Activated CD4-positive, alpha-beta memory T cell treated with anti-CD3 and anti-CD28 coated beads, Interleukin-2, amount 10 ng/mL, durations not matched to agents 7 days and 5 days (primary cell): Measurements from ENCODE around the gene TXNDC11. TPM values are rescaled to one million over a fixed set of nuclear protein-coding genes. Genes with fewer than 3 reads are reported as not detected.

ENCODE experiments used
- CTCF ChIA-PET: fragments of 350-600 bp; sonication (Branson Sonifier 250); formaldehyde crosslinking; loops from one replicate; lab custom pipeline; 2021; ENCODE audit warnings: antibody characterized with exemption, inconsistent platforms; lab: Charles Lee
- POLR2A ChIA-PET: fragments of 350-600 bp; sonication (Branson Sonifier 250); formaldehyde crosslinking; loops from one replicate; lab custom pipeline; 2021; ENCODE audit warnings: antibody characterized with exemption; lab: Charles Lee
- DNase-seq: peaks from one replicate; pipeline ENCODE4 v3.0.0-alpha.2; 2020
- H3K27ac Mint-ChIP-seq: one replicate; pipeline ENCODE4 v1.8.0; 2021; ENCODE audit warnings: mild to moderate bottlenecking, mixed read lengths
- H3K27me3 Mint-ChIP-seq: one replicate; pipeline ENCODE4 v1.8.0; 2021; ENCODE audit warnings: mixed read lengths
- H3K36me3 Mint-ChIP-seq: one replicate; pipeline ENCODE4 v1.8.0; 2021; ENCODE audit warnings: low read depth, mixed read lengths
- H3K4me1 Mint-ChIP-seq: one replicate; pipeline ENCODE4 v1.8.0; 2021; ENCODE audit warnings: mixed read lengths
- H3K4me3 Mint-ChIP-seq: one replicate; pipeline ENCODE4 v1.8.0; 2021; ENCODE audit warnings: mild to moderate bottlenecking, mixed read lengths
- H3K9me3 Mint-ChIP-seq: one replicate; pipeline ENCODE4 v1.8.0; 2021; ENCODE audit warnings: mixed read lengths
- total RNA-seq, 2 experiments: library from RNA; stranded (reverse); gene quantifications; one replicate each; pipeline ENCODE4 v1.2.3, GENCODE V29; 2021

The TXNDC11 gene
- total RNA-seq, 2 experiments from 2014 or later, result 45.3 to 46.6 TPM

DNA sequence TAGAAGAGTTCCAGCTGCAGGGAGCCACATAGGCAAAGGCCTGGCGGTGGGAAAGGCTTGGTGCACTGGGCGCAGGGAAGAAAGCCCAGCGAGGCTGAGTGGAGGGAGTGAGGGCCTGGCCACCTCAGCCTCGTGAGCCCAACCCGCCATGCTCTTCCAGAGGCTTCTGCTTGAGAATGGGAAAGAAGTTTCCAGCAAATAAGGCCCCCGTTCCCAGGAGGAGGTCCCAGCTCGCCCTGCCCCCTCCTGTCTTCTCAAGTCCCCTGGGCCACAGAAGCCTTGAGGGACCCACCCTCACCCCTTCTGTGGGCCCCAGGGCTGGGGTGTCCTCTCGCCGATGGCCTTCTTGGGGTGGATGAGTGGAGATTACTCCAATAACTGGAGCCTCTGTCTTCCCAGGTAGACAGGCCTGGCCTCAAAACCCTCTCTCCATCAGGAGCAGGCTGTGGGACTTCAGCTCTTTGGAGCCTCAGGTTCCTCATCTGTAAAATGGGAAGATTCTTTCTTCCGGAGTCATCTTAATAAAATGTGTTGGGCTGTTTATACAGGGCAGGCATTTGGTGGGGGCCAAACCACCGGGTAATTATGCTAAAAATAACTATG lies 75.3 kb downstream of the TXNDC11 start:
- Mint-ChIP-seq H3K4me3 (peak overlapping the region; percentile 53), H3K9me3 (no peaks in the 10 kb centered on the region), H3K27ac (no peak overlapping the region), H3K36me3 (no peaks in the 10 kb centered on the region), H3K27me3 (peaks cover 22% of the 10 kb centered on the region), H3K4me1 (peaks cover 56% of the 10 kb centered on the region)
- CTCF ChIA-PET, result no interaction called here
- DNase-seq, result no peak
- POLR2A ChIA-PET, result interaction anchor here (1.5 kb wide), 1 partner anchor 21 kb away, joined by 3 read pairs; no protein-coding TSS in a partner anchor

DNA sequence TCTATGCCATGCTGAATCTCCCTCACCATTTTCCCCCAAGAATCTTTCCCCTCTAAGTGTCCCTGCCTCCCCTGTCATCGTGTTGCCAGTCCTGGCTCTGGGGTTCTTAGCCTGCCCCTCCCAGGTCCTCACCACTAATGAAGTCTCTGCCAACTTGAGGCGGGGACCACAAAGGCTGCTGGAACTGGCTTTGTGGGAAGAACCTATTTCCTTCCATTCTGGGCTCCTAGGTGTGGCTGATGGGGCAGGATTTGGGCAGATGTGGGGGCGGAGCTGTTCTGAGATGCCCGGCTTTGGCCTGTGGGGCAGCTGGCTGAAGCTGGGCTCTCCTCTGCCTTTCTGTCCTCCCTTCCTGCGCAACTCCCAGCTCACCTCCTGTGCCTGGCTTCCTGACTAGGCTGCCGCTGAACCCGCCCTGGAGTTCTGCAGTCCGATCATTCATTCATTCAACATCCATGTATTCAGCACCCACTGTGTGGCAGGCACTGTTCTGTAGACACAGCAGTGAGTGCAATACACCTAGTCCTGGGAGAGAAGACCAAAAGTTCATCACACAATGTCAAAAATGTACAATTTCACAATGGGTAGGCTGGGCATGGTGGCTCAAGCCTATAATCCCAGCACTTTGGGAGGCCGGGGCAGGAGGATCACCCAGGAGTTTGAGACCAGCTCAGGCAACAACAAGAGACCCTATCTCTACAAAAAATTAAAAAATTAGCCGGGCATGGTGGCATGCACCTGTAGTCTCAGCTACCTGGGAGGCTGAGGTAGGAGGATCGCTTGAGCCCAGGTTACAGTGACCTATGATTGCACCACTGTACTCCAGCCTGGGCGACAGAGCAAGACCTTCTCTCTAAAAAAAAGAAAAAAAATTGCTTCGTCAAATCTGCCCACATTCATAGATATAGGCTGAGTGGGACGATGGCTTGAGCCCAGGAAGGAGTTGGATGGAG lies 76.3 kb downstream of the TXNDC11 start:
- Mint-ChIP-seq H3K27ac (no peak overlapping the region), H3K36me3 (no peaks in the 10 kb centered on the region), H3K9me3 (no peaks in the 10 kb centered on the region), H3K4me3 (peak overlapping the region; percentile 53), H3K27me3 (peaks cover 23% of the 10 kb centered on the region), H3K4me1 (peaks cover 48% of the 10 kb centered on the region)
- DNase-seq, result no peak
- POLR2A ChIA-PET, result interaction anchor here (0.7 to 1.5 kb wide), 3 partner anchors 8 to 22 kb away, joined by 3 read pairs; no protein-coding TSS in a partner anchor
- CTCF ChIA-PET, result interaction anchor here (2.0 kb wide), 1 partner anchor 134 kb away, joined by 6 read pairs; no protein-coding TSS in a partner anchor

DNA sequence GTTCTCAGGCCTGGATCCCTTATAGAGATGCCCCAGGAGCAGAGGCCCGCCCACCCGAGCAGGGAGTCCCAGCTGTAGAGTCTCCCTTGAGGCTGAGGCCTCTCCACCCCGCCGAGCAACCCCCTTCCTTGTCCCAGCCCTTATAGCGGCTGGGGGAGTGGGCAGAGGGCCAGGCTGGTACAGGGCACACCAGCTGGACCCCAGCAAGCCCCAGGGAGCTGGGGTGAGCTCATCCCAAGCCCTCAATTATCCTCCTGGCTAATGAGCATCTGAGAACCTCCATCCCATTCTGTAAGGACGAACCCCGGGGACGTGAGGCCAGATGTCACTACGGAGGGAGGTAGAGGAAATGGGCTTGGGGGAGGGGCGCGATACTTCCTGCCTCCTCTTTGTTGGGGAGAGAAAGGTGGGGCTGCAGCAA lies 77.6 kb downstream of the TXNDC11 start:
- POLR2A ChIA-PET, result interaction anchor here (0.6 to 0.8 kb wide), 3 partner anchors 8 to 587 kb away, joined by 3 read pairs; no protein-coding TSS in a partner anchor
- no peaks in the 10 kb centered on the region for H3K36me3 Mint-ChIP-seq
- H3K4me1 Mint-ChIP-seq, result peaks cover 35% of the 10 kb centered on the region
- peak overlapping the region; percentile 7 for H3K4me3 Mint-ChIP-seq
- H3K27ac Mint-ChIP-seq, result peak overlapping the region; percentile 40
- DNase-seq, result peak; percentile 42
- CTCF ChIA-PET, result interaction anchor here (1.0 to 2.0 kb wide), 4 partner anchors 10 to 133 kb away, joined by 3 to 6 read pairs (median 3); partner anchors contain the start of gene LITAF
- H3K9me3 Mint-ChIP-seq, result no peaks in the 10 kb centered on the region
- peaks cover 27% of the 10 kb centered on the region for H3K27me3 Mint-ChIP-seq

GRCh38 chr16:11662582-11662981 lies 80.1 kb downstream of the TXNDC11 start:
- Mint-ChIP-seq H3K27me3 (peaks cover 20% of the 10 kb centered on the region), H3K4me1 (peaks cover 27% of the 10 kb centered on the region), H3K27ac (no peak overlapping the region), H3K9me3 (no peaks in the 10 kb centered on the region), H3K4me3 (no peak overlapping the region), H3K36me3 (no peaks in the 10 kb centered on the region)
- no peak for DNase-seq
- POLR2A ChIA-PET, result interaction anchor here (1.0 kb wide), 1 partner anchor 102 kb away, joined by 3 read pairs; no protein-coding TSS in a partner anchor
- CTCF ChIA-PET, result interaction anchor here (0.6 kb wide), 1 partner anchor 18 kb away, joined by 5 read pairs; no protein-coding TSS in a partner anchor

DNA sequence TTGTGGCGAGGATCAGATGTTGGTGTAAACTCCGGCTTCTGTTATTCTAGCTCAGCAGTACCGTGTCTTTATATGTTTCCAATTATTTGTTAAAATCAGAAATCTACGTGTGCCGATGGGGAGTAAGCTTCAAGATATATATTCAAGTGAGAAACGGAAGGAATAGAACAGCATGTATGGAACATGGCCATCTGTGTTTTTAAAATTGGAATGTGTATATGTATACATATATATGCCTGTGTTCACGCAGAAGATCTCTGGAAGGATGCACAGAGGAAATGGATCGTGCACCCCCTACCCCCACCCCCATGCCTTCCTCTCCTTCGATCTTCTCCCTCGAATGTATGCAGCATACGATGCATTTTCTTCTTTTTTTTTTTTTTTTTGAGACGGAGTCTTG lies 82.1 kb downstream of the TXNDC11 start:
- H3K9me3 Mint-ChIP-seq, result no peaks in the 10 kb centered on the region
- POLR2A ChIA-PET, result no interaction called here
- H3K27ac Mint-ChIP-seq, result no peak overlapping the region
- DNase-seq, result no peak
- H3K4me3 Mint-ChIP-seq, result no peak overlapping the region
- H3K36me3 Mint-ChIP-seq, result no peaks in the 10 kb centered on the region
- peaks cover 12% of the 10 kb centered on the region for H3K27me3 Mint-ChIP-seq
- CTCF ChIA-PET, result interaction anchor here (1.5 kb wide), 1 partner anchor 254 kb away, joined by 3 read pairs; no protein-coding TSS in a partner anchor
- peaks cover 15% of the 10 kb centered on the region for H3K4me1 Mint-ChIP-seq

- no peaks in the 10 kb centered on the region for H3K36me3 Mint-ChIP-seq
- no peaks in the 10 kb centered on the region for H3K9me3 Mint-ChIP-seq
- peaks cover 11% of the 10 kb centered on the region for H3K4me1 Mint-ChIP-seq
- H3K4me3 Mint-ChIP-seq, result no peak overlapping the region
- H3K27ac Mint-ChIP-seq, result no peak overlapping the region
- DNase-seq, result no peak
- POLR2A ChIA-PET, result interaction anchor here (0.8 kb wide), 1 partner anchor 582 kb away, joined by 3 read pairs; no protein-coding TSS in a partner anchor
- peaks cover 15% of the 10 kb centered on the region for H3K27me3 Mint-ChIP-seq
- CTCF ChIA-PET, result interaction anchor here (0.6 to 1.5 kb wide), 3 partner anchors 55 to 252 kb away, joined by 3 to 4 read pairs (median 3); no protein-coding TSS in a partner anchor
Observed at GRCh38 chr16:11658896-11659708, 83.6 kb downstream of the TXNDC11 start.

- no peaks in the 10 kb centered on the region for H3K36me3 Mint-ChIP-seq
- ChIA-PET CTCF (no interaction called here), POLR2A (no interaction called here)
- no peak for DNase-seq
- peaks cover 19% of the 10 kb centered on the region for H3K27me3 Mint-ChIP-seq
- no peak overlapping the region for H3K27ac Mint-ChIP-seq
- peaks cover 13% of the 10 kb centered on the region for H3K4me1 Mint-ChIP-seq
- no peak overlapping the region for H3K4me3 Mint-ChIP-seq
- H3K9me3 Mint-ChIP-seq, result no peaks in the 10 kb centered on the region
Observed at GRCh38 chr16:11657556-11657955, 85.1 kb downstream of the TXNDC11 start.

DNA sequence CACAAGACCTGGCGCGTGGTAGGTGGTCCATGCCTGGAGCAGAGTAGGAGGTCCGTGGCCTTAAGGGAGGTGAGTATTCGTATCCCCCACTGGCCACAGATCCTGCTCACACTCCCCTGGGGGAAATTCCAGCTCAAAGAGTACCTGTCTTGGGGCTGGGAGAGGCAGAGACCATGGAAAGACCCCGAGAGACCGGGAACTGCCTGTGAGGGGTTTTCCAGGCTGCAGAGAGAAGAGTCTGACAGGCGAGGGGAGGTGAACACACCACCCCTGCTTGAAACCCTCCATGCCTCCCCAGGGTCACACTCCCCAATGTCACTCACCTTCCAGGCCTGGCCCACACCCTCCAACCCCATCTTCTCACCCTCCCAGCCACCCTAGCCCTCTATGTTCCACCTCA lies 87.0 kb downstream of the TXNDC11 start:
- ChIA-PET POLR2A (interaction anchor here (0.7 to 0.8 kb wide), 3 partner anchors 9 to 37 kb away, joined by 3 read pairs; no protein-coding TSS in a partner anchor), CTCF (interaction anchor here (0.9 to 2.0 kb wide), 3 partner anchors 9 to 124 kb away, joined by 3 to 7 read pairs (median 4); no protein-coding TSS in a partner anchor)
- Mint-ChIP-seq H3K27ac (no peak overlapping the region), H3K9me3 (no peaks in the 10 kb centered on the region), H3K4me1 (peaks cover 13% of the 10 kb centered on the region), H3K27me3 (peaks cover 24% of the 10 kb centered on the region), H3K36me3 (no peaks in the 10 kb centered on the region), H3K4me3 (no peak overlapping the region)
- no peak for DNase-seq

GRCh38 chr16:11651796-11652195 lies 90.9 kb downstream of the TXNDC11 start:
- Mint-ChIP-seq H3K27me3 (peaks cover 26% of the 10 kb centered on the region), H3K36me3 (no peaks in the 10 kb centered on the region), H3K9me3 (no peaks in the 10 kb centered on the region), H3K27ac (no peak overlapping the region), H3K4me3 (no peak overlapping the region), H3K4me1 (peaks cover 13% of the 10 kb centered on the region)
- ChIA-PET POLR2A (no interaction called here), CTCF (interaction anchor here (0.7 to 2.7 kb wide), 4 partner anchors 12 to 244 kb away, joined by 3 to 10 read pairs (median 4); no protein-coding TSS in a partner anchor)
- no peak for DNase-seq

DNA sequence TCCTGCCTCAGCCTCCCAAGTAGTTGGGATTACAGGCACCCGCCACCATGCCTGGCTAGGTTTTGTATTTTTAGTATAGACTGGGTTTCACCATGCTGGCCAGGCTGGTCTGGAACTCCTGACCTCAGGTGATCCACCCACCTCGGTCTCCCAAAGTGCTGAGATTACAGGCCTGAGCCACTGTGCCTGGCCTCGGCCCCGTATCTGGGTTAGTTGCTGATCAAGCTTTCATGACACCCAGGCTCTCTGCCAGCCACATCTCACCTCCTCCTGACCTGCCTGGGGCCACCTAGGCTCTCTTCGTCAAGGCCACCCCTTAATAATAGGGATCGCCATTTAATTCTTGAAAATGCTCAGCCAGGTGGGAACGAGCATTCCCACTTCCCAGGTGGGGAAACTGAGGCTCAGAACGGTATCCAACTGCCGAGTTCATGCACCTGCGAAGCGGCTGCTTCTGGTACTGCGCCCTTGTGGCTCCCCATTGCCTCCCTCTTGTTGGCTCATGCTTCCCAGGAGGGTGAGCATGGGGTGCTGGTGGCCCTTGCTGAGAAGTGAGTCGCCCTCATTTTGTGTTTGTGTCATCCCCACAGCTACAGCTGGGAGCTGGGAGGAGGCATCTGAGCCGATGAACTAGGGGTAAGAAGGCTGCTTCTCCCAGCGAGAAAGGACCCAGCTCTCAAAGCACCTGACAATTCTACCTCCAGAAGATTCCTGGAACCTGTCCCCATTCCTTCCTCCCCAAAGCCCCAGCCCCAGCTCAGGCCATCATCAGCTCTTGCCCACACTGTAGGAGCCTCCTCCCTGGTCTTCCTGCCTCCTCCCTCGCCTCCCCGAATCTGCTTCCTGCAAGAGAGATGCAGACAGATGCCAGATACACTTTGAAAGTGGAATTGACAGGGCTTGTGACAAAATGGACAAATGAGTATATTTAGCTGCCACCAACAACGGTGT lies 91.7 kb downstream of the TXNDC11 start:
- Mint-ChIP-seq H3K27ac (no peak overlapping the region), H3K4me3 (no peak overlapping the region), H3K4me1 (peaks cover 13% of the 10 kb centered on the region), H3K36me3 (no peaks in the 10 kb centered on the region), H3K27me3 (peaks cover 26% of the 10 kb centered on the region), H3K9me3 (no peaks in the 10 kb centered on the region)
- ChIA-PET POLR2A (no interaction called here), CTCF (interaction anchor here (1.3 to 2.7 kb wide), 3 partner anchors 11 to 243 kb away, joined by 3 to 10 read pairs (median 4); no protein-coding TSS in a partner anchor)
- no peak for DNase-seq

DNA sequence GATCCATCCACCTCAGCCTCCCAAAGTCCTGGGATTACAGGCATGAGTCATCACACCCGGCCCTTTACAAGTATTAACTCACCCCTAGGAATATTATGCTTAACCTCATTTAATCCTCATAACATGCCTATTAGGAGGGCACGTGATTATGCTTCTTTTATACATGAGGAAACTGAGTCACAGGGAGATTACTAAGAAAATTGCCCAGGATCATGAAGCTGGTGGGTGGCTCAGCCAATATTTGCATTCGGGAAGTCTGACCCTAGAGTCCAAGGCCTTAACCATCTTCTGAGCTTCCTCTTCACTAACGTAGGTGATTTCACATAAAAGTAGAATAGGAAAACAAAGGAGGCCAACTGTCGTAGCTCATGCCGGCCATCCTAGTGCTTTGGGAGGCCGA lies 93.4 kb downstream of the TXNDC11 start:
- no peak overlapping the region for H3K27ac Mint-ChIP-seq
- ChIA-PET POLR2A (interaction anchor here (0.7 kb wide), 1 partner anchor 12 kb away, joined by 3 read pairs; no protein-coding TSS in a partner anchor), CTCF (interaction anchor here (0.9 to 1.8 kb wide), 3 partner anchors 110 to 253 kb away, joined by 3 to 10 read pairs (median 5); no protein-coding TSS in a partner anchor)
- H3K27me3 Mint-ChIP-seq, result peaks cover 24% of the 10 kb centered on the region
- no peak for DNase-seq
- no peaks in the 10 kb centered on the region for H3K9me3 Mint-ChIP-seq
- no peak overlapping the region for H3K4me3 Mint-ChIP-seq
- H3K36me3 Mint-ChIP-seq, result no peaks in the 10 kb centered on the region
- H3K4me1 Mint-ChIP-seq, result peaks cover 6% of the 10 kb centered on the region
